ENCODE results near the gene LACC1.

LACC1 gene

GRCh38 chr13:43879755-43880181, at the start of gene LACC1:
LACC1 (plus strand) TSS chr13:43879904; CDS start chr13:43880986, 1,082 bp downstream.
- DNase-seq: no peak

GRCh38 chr13:43830497-43830881, 49.2 kb upstream of the LACC1 start:
- no peak for DNase-seq

DNA sequence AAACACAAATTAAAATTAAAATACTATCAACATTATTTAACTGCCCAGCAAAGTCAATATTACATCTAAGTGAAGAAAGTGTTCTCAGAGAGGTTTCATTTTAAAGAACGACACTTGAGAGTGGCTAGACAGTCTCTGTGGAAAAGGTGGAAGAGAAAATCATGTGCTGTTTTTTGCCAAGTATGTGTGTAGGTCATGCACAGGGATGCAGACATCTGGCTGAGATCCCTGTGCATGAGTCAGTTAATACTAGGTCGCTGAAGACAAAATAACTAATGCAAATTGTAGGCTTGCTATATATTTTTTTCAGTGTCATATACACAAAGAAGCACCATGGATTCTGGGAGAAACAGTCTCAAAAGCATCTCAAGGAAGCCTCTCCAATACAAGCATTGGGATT, 48.6 kb upstream of the LACC1 start:
- no peak for DNase-seq

DNA sequence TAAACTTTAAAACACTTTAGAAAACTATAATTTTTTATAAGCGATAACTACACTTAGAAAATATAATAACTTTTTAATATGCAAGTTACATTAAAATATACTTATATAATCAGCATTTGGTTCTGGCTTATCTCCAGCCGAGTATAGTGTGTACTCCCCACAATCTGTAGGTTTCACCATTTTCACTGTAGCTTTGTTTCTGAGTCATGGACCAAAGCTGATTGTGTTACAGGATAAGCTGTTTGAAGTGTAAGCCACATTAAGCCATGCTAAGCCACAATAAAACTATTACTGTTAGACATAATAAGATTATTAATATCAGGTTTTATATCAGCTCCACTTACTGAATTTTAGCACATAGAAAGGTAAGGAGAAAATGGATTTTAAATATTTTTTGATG, 44.0 kb upstream of the LACC1 start:
- no peak for DNase-seq

GRCh38 chr13:43838909-43839308, 40.8 kb upstream of the LACC1 start:
- DNase-seq: no peak

DNA sequence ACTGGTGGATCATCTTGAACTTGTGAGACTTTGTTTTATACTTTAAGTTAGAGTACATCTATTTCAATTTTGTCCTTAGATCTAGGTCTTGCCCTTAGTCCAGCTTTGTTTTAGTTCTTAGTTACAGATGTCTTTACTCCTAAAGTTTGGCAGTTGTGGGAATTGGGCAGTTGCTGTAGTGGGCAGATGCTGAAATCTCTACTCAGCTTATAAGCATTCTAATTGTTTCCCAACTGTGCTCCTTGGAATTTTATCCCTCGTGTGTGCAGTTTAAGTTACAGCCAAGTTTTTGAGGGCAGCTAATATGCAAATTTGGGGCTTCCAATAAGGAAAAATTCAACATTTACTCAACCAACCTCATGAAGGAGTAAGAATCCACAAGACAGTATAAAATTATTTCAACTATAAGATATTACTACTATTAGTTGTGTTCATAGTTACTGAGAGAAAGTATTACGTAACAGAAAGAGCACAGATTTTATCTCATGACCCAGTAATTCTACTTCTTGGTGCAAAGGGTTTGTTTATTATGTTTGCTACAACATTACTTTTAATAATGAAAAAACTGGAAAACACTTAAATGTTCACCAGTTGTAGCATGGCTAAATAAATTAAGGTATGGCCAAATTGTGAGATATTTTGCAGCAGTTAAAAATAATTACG, 33.1 kb upstream of the LACC1 start:
- no peak for DNase-seq

DNA sequence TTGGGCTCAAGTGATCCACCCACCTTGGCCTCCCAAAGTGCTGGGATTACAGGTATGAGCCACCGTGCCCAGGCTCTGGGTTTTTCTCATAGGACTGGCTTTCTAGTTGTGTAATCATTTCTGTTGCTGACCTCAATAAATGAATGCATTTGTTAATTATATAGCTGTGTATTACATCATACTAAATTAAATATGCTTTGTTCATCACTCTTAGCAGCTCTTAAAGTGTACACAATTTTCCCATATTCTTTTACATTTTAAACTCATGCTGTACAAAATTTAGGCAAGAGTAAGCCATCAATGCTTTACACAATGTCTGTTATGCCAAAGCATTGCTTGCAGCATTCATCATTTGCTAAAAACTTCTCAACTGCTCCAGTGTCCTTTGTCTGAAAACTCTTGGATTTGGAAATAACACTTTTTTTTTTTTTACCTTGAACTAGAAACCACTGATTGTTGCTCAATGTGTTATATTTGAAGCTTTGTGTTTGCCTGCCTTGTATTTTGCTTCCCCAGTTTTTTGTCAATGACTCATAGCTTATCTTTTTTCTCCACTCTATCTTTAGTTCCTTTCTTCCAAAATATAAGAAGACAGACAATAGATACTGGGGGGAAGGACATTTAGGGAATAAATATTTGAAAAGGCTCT, 31.6 kb upstream of the LACC1 start:
- no peak for DNase-seq

DNA sequence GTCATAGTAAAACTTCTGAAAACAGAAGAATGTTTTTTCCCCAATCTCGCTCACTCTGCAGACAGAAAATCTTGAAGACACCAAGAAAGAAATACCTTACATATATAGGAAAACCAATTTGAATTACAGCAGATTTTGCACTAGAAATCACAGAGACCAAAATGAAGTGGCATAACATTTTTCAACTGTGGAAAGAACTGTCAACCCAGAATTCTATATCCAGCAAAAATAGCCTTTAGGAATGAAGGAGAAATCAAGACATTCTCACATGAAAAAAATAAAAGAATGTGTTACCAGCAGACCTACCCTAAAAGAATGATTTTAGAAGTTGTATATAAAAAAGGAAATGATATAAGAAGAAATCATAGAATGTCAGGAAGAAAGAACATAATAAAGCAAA, 28.8 kb upstream of the LACC1 start:
- no peak for DNase-seq

DNA sequence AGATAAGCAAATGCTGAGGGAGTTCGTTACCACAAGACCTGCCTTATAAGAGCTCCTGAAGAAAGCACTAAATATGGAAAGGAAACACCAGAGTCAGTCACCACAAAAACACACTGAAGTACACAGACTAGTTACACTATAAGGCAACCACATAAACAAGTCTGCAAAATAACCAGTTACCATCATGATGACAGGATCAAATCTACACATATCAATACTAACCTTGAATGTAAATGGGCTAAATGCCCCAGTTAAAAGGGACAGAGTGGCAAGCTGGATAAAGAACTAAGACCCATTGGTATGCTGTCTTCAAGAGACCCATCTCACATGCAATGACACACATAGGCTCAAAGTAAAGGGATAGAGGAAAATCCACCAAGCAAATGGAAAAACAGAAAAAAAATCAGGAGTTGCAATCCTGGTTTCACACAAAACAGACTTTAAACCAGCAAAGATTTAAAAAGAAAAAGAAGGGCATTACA, 26.7 kb upstream of the LACC1 start:
- no peak for DNase-seq

GRCh38 chr13:43861863-43862262, 17.8 kb upstream of the LACC1 start:
- DNase-seq: no peak

DNA sequence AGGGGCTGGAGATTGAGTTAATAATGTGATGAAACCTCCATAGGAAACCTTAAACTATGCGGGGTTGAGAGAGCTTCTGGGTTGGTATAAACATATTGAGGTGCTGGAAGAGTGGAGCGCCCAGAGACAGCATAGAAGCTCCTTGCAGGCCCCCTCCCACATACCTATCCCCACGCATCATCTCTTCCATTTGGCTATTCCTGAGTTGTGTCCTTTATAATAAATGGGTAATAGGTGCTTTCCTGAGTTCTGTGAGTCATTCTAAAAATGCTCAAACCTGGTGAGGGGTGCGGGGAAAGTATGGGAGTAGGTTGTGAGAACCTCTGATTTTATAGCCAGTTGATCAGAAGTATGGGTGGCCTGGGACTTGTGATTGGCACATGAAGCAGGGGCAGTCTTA, 14.8 kb upstream of the LACC1 start:
- DNase-seq: no peak

GRCh38 chr13:43865892-43866291, 13.8 kb upstream of the LACC1 start:
- no peak for DNase-seq

GRCh38 chr13:43872181-43872580, 7.5 kb upstream of the LACC1 start:
- DNase-seq: no peak

DNA sequence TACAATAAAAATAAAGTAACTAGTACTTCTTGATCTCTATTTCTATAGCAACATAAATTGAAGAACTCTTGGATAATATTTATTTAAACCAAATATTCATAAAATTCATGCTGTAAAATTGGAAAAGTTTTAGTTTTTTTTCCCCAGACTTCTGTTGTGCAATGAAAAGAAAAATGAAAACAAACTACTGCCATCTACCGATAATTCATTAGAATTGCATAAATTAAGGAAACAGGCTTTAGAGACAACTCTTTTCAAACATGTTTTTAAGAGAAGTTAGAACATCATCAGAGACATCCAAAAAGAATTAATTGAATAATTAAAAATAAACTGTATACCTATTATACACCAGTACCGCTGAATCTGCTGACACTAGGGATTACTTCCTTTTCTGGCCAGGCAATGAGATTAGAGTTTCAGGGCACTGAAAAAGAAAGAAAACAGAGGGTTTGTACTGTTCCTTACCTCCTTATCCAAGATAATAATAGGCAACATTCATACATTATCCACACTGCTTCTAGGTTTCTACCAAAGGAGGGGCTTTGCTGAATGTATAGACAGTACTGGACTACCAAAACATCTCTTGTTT, 5.1 kb upstream of the LACC1 start:
- DNase-seq: no peak

DNA sequence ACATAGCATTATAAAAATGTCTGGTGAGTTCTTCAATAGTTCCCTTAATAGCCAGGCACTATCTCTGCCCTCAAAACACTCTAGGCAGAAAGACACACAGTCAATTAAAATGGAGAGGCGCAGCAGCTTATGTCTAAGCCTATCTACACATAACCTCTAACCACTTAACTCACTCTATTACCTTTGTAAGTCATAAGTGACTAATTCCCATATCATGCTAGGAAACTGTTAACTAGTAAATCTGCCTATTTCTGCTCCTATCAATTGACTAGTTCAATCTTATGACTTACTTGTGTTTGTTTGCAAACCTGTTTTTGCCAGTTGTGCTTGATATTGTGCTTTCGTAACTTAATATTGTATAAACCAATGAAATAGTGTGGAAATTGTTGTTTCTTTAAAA, 3.3 kb upstream of the LACC1 start:
- DNase-seq: no peak

- DNase-seq: no peak
Observed at GRCh38 chr13:43877326-43877725, 2.4 kb upstream of the LACC1 start.

DNA sequence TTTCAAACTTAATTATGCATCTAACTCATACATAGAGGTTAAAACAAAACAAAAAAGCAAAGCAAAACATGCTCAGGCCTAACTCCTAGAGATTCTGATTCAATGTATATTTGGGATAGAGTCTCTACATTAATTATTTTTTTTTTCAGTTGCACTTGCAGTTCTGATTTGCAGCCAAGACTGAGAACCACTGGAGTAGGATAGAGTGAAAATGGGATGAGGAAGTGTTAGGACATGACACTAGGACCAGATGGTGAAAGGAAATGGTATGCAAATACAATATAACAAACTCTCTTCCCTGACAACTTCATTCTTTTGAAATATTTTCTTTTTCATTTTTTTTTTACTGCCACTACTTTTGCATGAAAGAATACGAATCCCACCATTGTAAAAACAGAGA, 1.9 kb upstream of the LACC1 start:
- DNase-seq: no peak

- DNase-seq: peak; percentile 86
Observed at GRCh38 chr13:43878892-43879754, 581 bp upstream of the LACC1 start, which contains the start of gene CCDC122. CCDC122 (minus strand) TSS chr13:43879740; CDS start chr13:43869376, 10,364 bp downstream.

GRCh38 chr13:43880214-43880855, 631 bp downstream of the LACC1 start:
- DNase-seq: no peak

GRCh38 chr13:43880926-43881325, 1.2 kb downstream of the LACC1 start:
- DNase-seq: no peak

- no peak for DNase-seq
Observed at GRCh38 chr13:43881580-43881979, 1.9 kb downstream of the LACC1 start.

GRCh38 chr13:43883631-43884030, 3.9 kb downstream of the LACC1 start:
- DNase-seq: no peak

- DNase-seq: no peak
Observed at GRCh38 chr13:43884222-43884621, 4.5 kb downstream of the LACC1 start.

Data from GDM1 (cell line).